HG02970 (cell line): ENCODE measurements around the gene MMP12.
A peak's percentile ranks its signal among the peaks of the same experiment; 100 is the strongest.
"Not testable (repeated sequence)": the region's sequence is repeated elsewhere in the genome, so short reads cannot be mapped to it uniquely, and the experiment has no call there.

Source experiments
- ATAC-seq: cut with Tn5 transposase; IDR thresholded peaks from one replicate; pipeline ENCODE4 v1.9.1; 2021; ENCODE audit warnings: mild to moderate bottlenecking, moderate library complexity, moderate number of reproducible peaks; ENCODE audit not compliant: unreplicated experiment, low FRiP score

The MMP12 gene

GRCh38 chr11:102874852-102875251 lies at the start of gene MMP12:
TSS of gene MMP12 (minus strand) at chr11:102874982. CDS start at chr11:102874937, 45 bp downstream.
- ATAC-seq, result no peak

GRCh38 chr11:102921587-102922220 lies 46.9 kb upstream of the MMP12 start:
- no peak for ATAC-seq

GRCh38 chr11:102920118-102920684 lies 45.4 kb upstream of the MMP12 start:
- ATAC-seq, result peak; percentile 67

GRCh38 chr11:102915044-102915375 lies 40.2 kb upstream of the MMP12 start:
- no peak for ATAC-seq

- no peak for ATAC-seq
Measured at GRCh38 chr11:102914238-102915043, 39.7 kb upstream of the MMP12 start.

- ATAC-seq, result no peak
Measured at GRCh38 chr11:102912482-102912830, 37.7 kb upstream of the MMP12 start.

GRCh38 chr11:102911758-102912481 lies 37.1 kb upstream of the MMP12 start:
- ATAC-seq, result no peak

GRCh38 chr11:102905848-102906247 lies 31.1 kb upstream of the MMP12 start:
- ATAC-seq, result not testable (repeated sequence)

- ATAC-seq, result not testable (repeated sequence)
Measured at GRCh38 chr11:102903895-102904294, 29.1 kb upstream of the MMP12 start.

- ATAC-seq, result no peak
Measured at GRCh38 chr11:102900346-102900745, 25.6 kb upstream of the MMP12 start.

GRCh38 chr11:102891736-102892135 lies 17.0 kb upstream of the MMP12 start:
- ATAC-seq, result no peak

- ATAC-seq, result no peak
Measured at GRCh38 chr11:102886999-102887398, 12.2 kb upstream of the MMP12 start.

GRCh38 chr11:102883141-102883540 lies 8.4 kb upstream of the MMP12 start:
- no peak for ATAC-seq

GRCh38 chr11:102882389-102883024 lies 7.7 kb upstream of the MMP12 start:
- peak; percentile 55 for ATAC-seq

GRCh38 chr11:102879801-102880200 lies 5.0 kb upstream of the MMP12 start:
- no peak for ATAC-seq

GRCh38 chr11:102878595-102878994 lies 3.8 kb upstream of the MMP12 start:
- no peak for ATAC-seq

GRCh38 chr11:102869354-102869964 lies 5.3 kb downstream of the MMP12 start:
- ATAC-seq, result not testable (repeated sequence)

- no peak for ATAC-seq
Measured at GRCh38 chr11:102868339-102868738, 6.4 kb downstream of the MMP12 start.

GRCh38 chr11:102864724-102865123 lies 10.1 kb downstream of the MMP12 start:
- ATAC-seq, result no peak

GRCh38 chr11:102853956-102854355 lies 20.8 kb downstream of the MMP12 start:
- ATAC-seq, result no peak
